NCI-H446 (cell line): ENCODE data around the gene KNDC1.
"Not testable (repeated sequence)": the region's sequence is repeated elsewhere in the genome, so short reads cannot be mapped to it uniquely, and the experiment has no call there.

ENCODE experiments used
- DNase-seq, 2 experiments: peaks; one replicate each; lab custom pipeline; 2025; lab: John Stamatoyannopoulos, UW

KNDC1 gene

GRCh38 chr10:133126431-133127290 is 33.4 kb upstream of the KNDC1 start:
- DNase-seq = no peak

- DNase-seq = no peak
Measured at GRCh38 chr10:133127291-133128125, 32.5 kb upstream of the KNDC1 start.

- no peak for DNase-seq
Measured at GRCh38 chr10:133128126-133129070, 31.6 kb upstream of the KNDC1 start.

GRCh38 chr10:133129071-133129858 is 30.8 kb upstream of the KNDC1 start:
- DNase-seq = no peak

- no peak for DNase-seq
Measured at GRCh38 chr10:133129859-133130495, 30.0 kb upstream of the KNDC1 start.

GRCh38 chr10:133130602-133131001 is 29.4 kb upstream of the KNDC1 start:
- DNase-seq = no peak

GRCh38 chr10:133131053-133131452 is 29.0 kb upstream of the KNDC1 start:
- no peak for DNase-seq

GRCh38 chr10:133131734-133132472 is 28.1 kb upstream of the KNDC1 start:
- no peak for DNase-seq

GRCh38 chr10:133132473-133133291 is 27.3 kb upstream of the KNDC1 start:
- no peak for DNase-seq

- no peak for DNase-seq
Measured at GRCh38 chr10:133133471-133134231, 26.4 kb upstream of the KNDC1 start.

- DNase-seq = no peak
Measured at GRCh38 chr10:133134411-133135115, 25.5 kb upstream of the KNDC1 start.

GRCh38 chr10:133135116-133135465 is 24.9 kb upstream of the KNDC1 start:
- DNase-seq = no peak

GRCh38 chr10:133137486-133138145 is 22.4 kb upstream of the KNDC1 start:
- not testable (repeated sequence) for DNase-seq

- no peak for DNase-seq
Measured at GRCh38 chr10:133139551-133140065, 20.4 kb upstream of the KNDC1 start.

GRCh38 chr10:133140417-133141143 is 19.4 kb upstream of the KNDC1 start:
- no peak for DNase-seq
